Suprapubic skin (tissue), 4 donors: Measurements from ENCODE around the gene RPTOR. TPM values are rescaled to one million over a fixed set of nuclear protein-coding genes. Genes with fewer than 3 reads are reported as not detected.

Experiments
- DNase-seq, 2 donors: peaks; one replicate each; pipeline ENCODE4 v3.0.0-alpha.2; 2019; ENCODE audit warnings: low spot score in 2 of 2
- H3K27ac ChIP-seq: fragments of 200-600 bp; sonication (generic); one replicate; pipeline ENCODE4 v1.5.1; 2019
- H3K27me3 ChIP-seq: fragments of 200-600 bp; sonication (generic); one replicate; pipeline ENCODE4 v1.5.1; 2019
- H3K36me3 ChIP-seq: fragments of 200-600 bp; sonication (generic); one replicate; pipeline ENCODE4 v1.5.1; 2019
- H3K4me1 ChIP-seq: fragments of 200-600 bp; sonication (generic); one replicate; pipeline ENCODE4 v1.5.1; 2019
- H3K4me3 ChIP-seq: fragments of 200-600 bp; sonication (generic); one replicate; pipeline ENCODE4 v1.5.1; 2019; ENCODE audit warnings: mild to moderate bottlenecking
- H3K9me3 ChIP-seq: fragments of 200-600 bp; sonication (generic); one replicate; pipeline ENCODE4 v1.5.1; 2019
- EP300 ChIP-seq: sonication (generic); formaldehyde crosslinking; IDR thresholded peaks from one replicate; pipeline ENCODE4 v1.6.1; 2017; ENCODE audit warnings: antibody characterized with exemption
- POLR2A ChIP-seq, 2 donors: fragments of 450-650 bp; IDR thresholded peaks; one replicate each; pipeline ENCODE4 v1.6.1; 2017; ENCODE audit warnings: antibody characterized with exemption in 2 of 2, mild to moderate bottlenecking in 2 of 2, moderate library complexity in 2 of 2
- POLR2AphosphoS5 ChIP-seq, 3 donors: sonication (generic); formaldehyde crosslinking; IDR thresholded peaks; one replicate each; pipeline ENCODE4 v1.6.1; 2017; ENCODE audit warnings: antibody characterized with exemption in 3 of 3
- WGBS: methylation state at CpG from one replicate; pipeline ENCODE4 v1.1.5; 2018; 5-methylcytosine and 5-hydroxymethylcytosine counted together
- total RNA-seq, 4 donors: library from RNA; depleted of rRNA; stranded (reverse); fragments of >200 nt; gene quantifications; one replicate each; pipeline ENCODE4 v1.1.0, GENCODE V29; 2016
- TF ChIP-seq, protein P1 (sequence below), 2 donors: fragments of 200-600 bp in 1 of 2; fragments of 450-650 bp in 1 of 2; sonication (generic) in 1 of 2; IDR thresholded peaks; one replicate each; pipeline ENCODE4 v1.5.1; 2016 to 2019; ENCODE audit warnings: antibody characterized with exemption in 2 of 2, mild to moderate bottlenecking in 1 of 2, moderate library complexity in 1 of 2

RPTOR gene
- total RNA-seq, 4 donors from 2014 or later: 45.8 to 84.6 (median 53.0) TPM

DNA sequence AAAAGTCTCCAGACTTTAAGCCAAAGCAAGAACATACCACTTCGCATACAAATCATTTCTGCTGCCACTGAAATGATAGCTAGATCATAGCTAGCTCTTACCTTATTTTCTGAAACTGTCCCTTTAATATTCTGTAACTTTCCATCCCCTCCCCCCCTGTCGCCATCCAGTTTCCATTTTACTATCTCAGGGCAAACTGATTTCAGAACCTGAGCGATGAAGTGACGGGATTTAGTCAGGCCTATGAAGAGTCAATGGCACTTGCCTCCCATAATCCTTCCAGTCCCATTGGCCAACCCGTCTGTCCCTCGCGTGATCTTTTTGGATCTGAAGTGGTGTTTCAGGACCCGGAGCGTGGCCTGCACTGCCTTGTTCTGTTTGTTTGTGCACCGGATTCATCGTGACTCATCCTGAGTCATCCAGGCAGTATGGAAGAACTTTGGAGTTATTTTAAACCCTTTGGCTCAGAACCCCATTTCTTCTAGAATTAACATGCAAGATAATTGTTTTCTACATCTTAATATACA lies 247.2 kb downstream of the RPTOR start:
- Histone ChIP-seq H3K4me1 (peaks cover 47% of the 10 kb centered on the region), H3K27ac (peak overlapping the region; percentile 74), H3K4me3 (no peak overlapping the region), H3K36me3 (peaks cover 6% of the 10 kb centered on the region), H3K27me3 (no peaks in the 10 kb centered on the region), H3K9me3 (no peaks in the 10 kb centered on the region)
- no peak for TF ChIP-seq POLR2A (IDR thresholded peaks at IDR 0.05)
- TF ChIP-seq EP300: no peak
- peak in 2 of 3 donors; percentile 56 to 81 for TF ChIP-seq POLR2AphosphoS5 (IDR thresholded peaks at IDR 0.05)
- TF ChIP-seq, protein P1, sequence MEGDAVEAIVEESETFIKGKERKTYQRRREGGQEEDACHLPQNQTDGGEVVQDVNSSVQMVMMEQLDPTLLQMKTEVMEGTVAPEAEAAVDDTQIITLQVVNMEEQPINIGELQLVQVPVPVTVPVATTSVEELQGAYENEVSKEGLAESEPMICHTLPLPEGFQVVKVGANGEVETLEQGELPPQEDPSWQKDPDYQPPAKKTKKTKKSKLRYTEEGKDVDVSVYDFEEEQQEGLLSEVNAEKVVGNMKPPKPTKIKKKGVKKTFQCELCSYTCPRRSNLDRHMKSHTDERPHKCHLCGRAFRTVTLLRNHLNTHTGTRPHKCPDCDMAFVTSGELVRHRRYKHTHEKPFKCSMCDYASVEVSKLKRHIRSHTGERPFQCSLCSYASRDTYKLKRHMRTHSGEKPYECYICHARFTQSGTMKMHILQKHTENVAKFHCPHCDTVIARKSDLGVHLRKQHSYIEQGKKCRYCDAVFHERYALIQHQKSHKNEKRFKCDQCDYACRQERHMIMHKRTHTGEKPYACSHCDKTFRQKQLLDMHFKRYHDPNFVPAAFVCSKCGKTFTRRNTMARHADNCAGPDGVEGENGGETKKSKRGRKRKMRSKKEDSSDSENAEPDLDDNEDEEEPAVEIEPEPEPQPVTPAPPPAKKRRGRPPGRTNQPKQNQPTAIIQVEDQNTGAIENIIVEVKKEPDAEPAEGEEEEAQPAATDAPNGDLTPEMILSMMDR (IDR thresholded peaks at IDR 0.05): no peak
- DNase-seq: peak; percentile 86 to 90
- WGBS: 29% methylated on average over 11 of the region's 11 CpGs

GRCh38 chr17:80792373-80792781 lies 247.7 kb downstream of the RPTOR start:
- 53% methylated on average over 10 of the region's 10 CpGs for WGBS
- Histone ChIP-seq H3K9me3 (no peaks in the 10 kb centered on the region), H3K27ac (peak overlapping the region; percentile 74), H3K27me3 (no peaks in the 10 kb centered on the region), H3K4me3 (no peak overlapping the region), H3K4me1 (peaks cover 47% of the 10 kb centered on the region), H3K36me3 (peaks cover 6% of the 10 kb centered on the region)
- peak in 1 of 2 donors; percentile 69 for DNase-seq
- TF ChIP-seq POLR2A (IDR thresholded peaks at IDR 0.05) (no peak), POLR2AphosphoS5 (IDR thresholded peaks at IDR 0.05) (no peak), EP300 (no peak)
- TF ChIP-seq, protein P1 (IDR thresholded peaks at IDR 0.05): no peak

- H3K27ac ChIP-seq: no peak overlapping the region
Measured at GRCh38 chr17:80793421-80793820, 248.8 kb downstream of the RPTOR start.

GRCh38 chr17:80793851-80794267 lies 249.2 kb downstream of the RPTOR start:
- Histone ChIP-seq H3K27ac (no peak overlapping the region), H3K27me3 (no peaks in the 10 kb centered on the region), H3K9me3 (no peaks in the 10 kb centered on the region), H3K36me3 (peaks cover 6% of the 10 kb centered on the region), H3K4me3 (no peak overlapping the region), H3K4me1 (peaks cover 43% of the 10 kb centered on the region)
- WGBS: 51% methylated on average over 5 of the region's 5 CpGs
- TF ChIP-seq POLR2A (IDR thresholded peaks at IDR 0.05): no peak
- no peak for TF ChIP-seq EP300
- no peak for TF ChIP-seq POLR2AphosphoS5 (IDR thresholded peaks at IDR 0.05)
- TF ChIP-seq, protein P1 (IDR thresholded peaks at IDR 0.05): no peak
- no peak for DNase-seq

More at GRCh38 chr17:80793421-80793820, 248.8 kb downstream of the RPTOR start:
- TF ChIP-seq POLR2A (IDR thresholded peaks at IDR 0.05) (no peak), EP300 (no peak), POLR2AphosphoS5 (IDR thresholded peaks at IDR 0.05) (no peak)
- TF ChIP-seq, protein P1 (IDR thresholded peaks at IDR 0.05): no peak
- DNase-seq: peak in 1 of 2 donors; percentile 76
- 97% methylated on average over 11 of the region's 12 CpGs for WGBS
- H3K9me3 ChIP-seq: no peaks in the 10 kb centered on the region
- no peak overlapping the region for H3K4me3 ChIP-seq
- H3K4me1 ChIP-seq: peaks cover 47% of the 10 kb centered on the region
- H3K27me3 ChIP-seq: no peaks in the 10 kb centered on the region
- H3K36me3 ChIP-seq: peaks cover 6% of the 10 kb centered on the region

GRCh38 chr17:80794281-80795089 lies 249.8 kb downstream of the RPTOR start:
- peak in 1 of 2 donors; percentile 54 for DNase-seq
- Histone ChIP-seq H3K9me3 (no peaks in the 10 kb centered on the region), H3K4me3 (no peak overlapping the region), H3K36me3 (peaks cover 6% of the 10 kb centered on the region), H3K4me1 (peaks cover 36% of the 10 kb centered on the region), H3K27me3 (no peaks in the 10 kb centered on the region), H3K27ac (no peak overlapping the region)
- 95% methylated on average over 16 of the region's 16 CpGs for WGBS
- TF ChIP-seq, protein P1 (IDR thresholded peaks at IDR 0.05): no peak
- no peak for TF ChIP-seq POLR2A (IDR thresholded peaks at IDR 0.05)
- TF ChIP-seq EP300: no peak
- TF ChIP-seq POLR2AphosphoS5 (IDR thresholded peaks at IDR 0.05): no peak
